HG03060 (cell line): ENCODE data around the gene PXK.

Source experiments
- ATAC-seq: cut with Tn5 transposase; IDR thresholded peaks from one replicate; pipeline ENCODE4 v1.9.1; 2021; ENCODE audit warnings: low read depth, moderate number of reproducible peaks; ENCODE audit not compliant: unreplicated experiment

PXK gene

DNA sequence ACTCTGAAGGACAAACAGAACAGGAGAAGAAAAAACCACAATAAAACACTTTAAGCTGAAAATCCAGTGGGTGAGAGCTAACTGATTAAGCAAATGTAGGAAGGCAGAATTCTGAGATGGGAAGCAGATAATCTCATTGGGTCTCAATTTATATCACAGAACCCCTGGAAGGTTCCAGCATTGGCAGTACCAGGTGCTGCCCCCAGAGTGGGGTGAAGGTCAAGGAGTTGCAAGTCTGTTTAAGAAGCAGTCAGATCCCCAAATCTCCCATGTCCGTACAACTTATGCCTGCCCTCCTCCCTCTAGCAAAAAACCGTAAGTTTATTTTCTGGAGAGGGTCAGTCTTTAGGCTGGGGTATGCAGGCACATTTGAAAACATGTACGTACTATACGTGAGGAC is 45.1 kb downstream of the PXK start:
- no peak for ATAC-seq

DNA sequence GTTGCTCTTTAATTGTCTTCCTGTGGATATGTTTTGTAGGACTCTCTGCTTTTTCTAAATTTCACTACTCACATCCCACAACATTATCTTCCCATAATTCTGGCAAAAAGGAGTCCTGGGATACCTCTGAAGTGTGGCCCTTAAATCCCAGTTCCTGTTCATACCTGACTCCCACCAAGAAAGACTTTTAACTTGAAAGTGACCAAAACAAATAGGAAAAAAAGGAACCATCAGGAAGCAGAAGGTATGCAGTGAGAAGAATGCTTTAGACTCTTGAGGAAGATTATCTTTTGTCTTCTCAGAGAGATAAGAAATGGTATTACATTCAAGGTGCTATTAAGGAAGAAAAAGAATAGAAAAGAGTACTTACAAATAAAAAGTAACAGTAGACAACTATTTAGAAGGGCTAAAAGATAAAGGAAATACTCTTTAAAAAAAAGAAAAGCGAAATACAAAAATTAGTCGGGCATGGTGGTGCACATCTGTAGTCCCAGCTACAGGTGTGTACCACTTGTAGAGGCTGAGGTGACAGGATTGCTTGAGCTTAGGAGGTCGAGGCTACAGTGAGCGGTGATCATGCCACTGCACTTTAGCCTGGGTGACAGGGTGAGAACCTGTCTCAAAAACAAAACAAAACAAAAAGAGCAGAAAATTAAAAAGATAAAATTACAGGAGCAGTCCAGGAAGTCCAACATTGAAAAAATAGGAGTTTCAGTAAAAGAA is 46.8 kb downstream of the PXK start:
- ATAC-seq = no peak

- no peak for ATAC-seq
These were observed 50.8 kb downstream of the PXK start for GRCh38 chr3:58383476-58383875.

DNA sequence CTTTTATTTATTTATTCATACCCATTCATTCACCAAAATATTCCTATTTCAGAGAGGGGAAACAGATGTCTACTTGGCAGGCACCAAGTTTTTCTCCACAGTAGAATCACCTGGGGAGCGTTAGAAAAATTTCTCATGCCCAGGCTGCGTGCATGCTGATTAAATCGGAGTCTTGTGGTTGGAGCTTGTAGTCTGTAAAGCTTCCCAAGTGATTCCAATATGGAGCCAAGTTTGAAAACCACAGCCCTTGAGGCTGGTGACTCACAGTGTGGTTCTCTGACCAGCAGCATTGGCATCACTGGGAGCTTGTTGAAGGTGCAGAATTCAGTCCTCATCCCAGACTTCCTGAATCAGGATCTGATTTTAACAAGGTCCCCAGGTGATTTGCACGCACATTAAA is 51.2 kb downstream of the PXK start:
- no peak for ATAC-seq

GRCh38 chr3:58384381-58385090 is 51.8 kb downstream of the PXK start:
- ATAC-seq = no peak

DNA sequence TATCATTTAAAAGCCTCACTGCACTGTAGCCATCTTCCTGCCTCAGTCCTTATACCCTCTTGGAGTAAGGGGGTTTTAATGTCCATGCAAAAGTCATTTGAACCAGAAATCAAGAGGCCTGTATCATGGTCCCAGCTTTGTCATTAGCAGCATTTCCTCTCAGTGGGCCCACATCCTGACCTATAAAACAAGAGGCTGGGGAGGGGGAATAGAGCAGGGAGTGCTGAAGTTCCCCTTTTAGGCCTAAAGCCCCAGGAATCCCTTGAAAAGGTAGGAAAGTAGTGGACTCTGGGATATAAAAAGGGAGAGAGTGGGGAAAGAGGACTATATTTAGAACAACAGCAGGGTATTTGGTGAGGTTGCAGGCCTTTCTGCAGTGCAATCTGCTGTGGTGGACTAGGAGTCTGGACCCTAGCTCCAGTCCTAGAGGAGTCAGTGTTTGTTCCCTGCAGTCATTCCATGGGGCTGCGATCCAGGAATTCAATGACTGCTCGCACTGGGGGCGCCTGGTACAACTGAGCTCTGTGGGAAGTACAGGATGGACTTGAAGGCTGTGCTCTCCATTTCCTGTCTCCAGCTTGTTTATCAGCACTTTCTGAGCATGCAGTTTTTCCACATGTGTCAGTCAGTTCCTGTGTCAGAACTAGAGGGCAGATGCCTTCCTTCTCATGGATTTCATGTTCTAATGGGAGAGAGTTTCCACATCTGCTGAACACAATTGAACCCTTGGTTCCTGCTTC is 54.1 kb downstream of the PXK start:
- no peak for ATAC-seq

DNA sequence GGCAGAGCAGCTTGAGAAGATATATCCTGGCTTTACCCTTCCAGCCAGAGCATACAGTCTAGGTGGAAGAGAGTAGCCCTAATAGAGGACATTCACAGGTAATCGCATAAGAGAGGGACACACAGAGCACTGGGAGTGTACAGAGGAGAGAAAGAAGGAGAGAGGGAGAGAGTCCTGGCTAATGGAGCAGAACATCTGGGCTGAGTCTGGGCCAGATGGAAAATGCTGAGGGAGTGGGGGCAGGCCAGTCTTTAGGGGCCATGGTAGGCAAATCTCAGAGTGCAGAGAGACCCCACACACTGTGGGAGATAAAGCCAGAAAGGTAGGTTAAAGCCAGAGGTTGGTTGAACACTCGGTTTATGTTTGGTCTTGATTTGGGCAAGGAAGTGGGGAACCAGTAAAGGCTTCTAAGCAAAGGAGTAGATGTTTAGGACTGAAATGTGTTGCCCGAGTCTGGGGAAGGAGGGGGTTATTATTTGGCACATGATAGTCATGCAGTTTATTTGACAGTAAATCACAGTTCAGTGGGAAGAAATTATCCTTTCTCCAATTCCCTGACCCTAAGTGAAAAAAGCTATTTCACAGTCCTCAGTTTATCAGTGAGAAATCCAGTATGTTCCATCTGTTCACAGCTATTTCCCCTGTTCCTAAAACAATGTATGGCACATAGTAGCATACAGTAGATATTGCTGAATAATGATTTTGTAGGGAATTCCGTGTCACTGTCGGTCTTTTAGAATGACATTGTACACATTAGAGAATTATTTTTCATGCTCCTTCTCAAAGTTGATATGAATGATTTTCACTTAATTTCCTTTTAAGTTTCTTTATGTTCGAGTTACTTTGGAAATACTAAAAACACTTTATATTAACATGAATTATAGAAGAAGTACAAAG is 55.2 kb downstream of the PXK start:
- no peak for ATAC-seq

- no peak for ATAC-seq
These were observed 55.9 kb downstream of the PXK start for GRCh38 chr3:58388550-58389091.

DNA sequence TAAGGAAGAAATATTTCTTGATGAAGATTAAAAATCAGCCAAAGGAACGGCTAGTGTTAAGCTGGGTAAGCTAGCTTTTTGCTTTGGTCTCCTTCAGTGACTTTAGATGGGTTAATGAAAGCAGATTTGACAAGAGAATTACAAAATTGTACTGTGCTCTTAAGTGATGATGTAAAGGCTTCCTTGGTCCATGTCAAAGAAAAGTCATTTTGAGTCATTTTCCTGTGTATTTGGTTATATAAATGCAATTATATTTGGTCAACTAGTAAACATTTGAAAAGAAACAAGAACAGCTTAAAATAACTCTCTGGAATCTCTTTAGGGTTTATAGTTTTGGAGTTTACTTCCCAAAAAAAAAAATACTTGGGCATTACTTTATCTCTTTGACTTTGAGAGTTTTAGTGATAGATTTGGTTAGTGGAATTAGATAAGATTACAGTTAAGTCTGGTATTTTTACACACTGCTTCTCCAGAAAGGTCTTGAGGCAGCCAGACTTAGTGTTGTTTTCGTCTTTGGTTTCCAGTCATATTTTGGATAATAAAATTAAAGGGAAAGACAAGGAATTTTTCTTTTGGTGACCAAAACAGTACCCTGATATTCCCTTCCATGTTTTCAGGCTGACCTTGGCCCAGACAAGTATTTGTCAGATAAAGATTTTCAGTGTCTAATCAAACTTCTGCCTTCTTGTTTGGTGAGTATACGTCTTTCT is 58.6 kb downstream of the PXK start:
- ATAC-seq = no peak

- ATAC-seq = no peak
These were observed 59.5 kb downstream of the PXK start for GRCh38 chr3:58392181-58392580.

GRCh38 chr3:58394339-58394738 is 61.6 kb downstream of the PXK start:
- no peak for ATAC-seq

DNA sequence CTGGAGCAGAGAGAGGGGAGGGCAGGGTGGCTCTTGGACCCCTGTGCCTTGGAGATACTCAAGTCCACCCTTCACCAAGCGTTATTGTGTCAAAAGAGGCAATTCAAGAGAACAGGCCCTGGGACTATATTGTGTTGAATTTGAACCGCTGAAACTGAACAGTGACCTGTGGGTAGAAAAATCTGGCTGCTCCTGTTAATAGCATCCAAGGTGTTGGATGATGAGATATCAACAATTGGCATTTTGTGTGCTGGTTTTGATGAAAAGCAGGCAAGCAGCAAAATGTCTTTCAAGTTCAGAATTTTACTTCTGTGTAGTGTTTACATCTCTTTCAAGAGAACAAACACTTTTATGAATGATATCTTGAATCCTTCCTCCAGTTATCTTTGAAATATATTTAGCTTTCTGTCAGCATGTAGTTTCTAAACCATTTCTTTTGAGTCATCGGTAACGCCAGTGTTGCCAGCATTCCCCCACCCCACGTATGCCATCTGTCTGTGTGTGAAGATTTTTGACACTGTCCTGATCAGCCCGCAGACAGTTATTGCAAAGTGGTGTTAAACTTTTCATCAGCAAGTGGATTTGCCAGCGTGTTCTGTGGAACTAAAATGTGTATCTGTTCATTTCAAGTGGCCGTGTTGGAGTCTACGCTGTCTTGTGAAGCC is 66.1 kb downstream of the PXK start:
- ATAC-seq = no peak

DNA sequence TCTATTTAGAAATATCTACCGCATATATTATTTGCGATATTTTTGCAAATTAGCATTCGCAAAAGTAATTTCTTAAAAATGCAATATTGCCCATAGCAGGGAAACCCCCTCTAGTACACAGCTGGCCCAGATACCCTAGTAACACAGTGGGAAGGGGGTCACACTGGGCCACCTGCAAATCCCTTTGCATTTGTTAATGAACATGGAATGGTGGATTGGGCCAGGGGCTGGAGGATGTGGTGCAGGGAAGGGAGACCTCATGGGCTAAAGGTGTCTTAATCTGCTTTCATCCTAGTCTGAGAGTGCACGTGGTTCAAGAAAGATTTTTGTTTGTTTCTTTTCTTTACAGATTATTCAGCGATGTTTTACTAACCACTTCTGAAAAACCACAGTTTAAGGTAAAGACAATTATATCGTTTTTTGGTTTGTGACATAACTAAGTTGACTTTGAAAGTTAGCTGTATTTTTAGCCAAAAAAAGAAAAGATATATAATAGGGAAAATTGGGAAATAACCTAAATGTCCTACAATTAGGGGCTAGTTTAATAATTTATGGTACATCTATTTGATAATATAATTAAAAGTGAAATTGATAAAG is 70.9 kb downstream of the PXK start:
- no peak for ATAC-seq

- ATAC-seq = no peak
These were observed 71.7 kb downstream of the PXK start for GRCh38 chr3:58404396-58404795.

DNA sequence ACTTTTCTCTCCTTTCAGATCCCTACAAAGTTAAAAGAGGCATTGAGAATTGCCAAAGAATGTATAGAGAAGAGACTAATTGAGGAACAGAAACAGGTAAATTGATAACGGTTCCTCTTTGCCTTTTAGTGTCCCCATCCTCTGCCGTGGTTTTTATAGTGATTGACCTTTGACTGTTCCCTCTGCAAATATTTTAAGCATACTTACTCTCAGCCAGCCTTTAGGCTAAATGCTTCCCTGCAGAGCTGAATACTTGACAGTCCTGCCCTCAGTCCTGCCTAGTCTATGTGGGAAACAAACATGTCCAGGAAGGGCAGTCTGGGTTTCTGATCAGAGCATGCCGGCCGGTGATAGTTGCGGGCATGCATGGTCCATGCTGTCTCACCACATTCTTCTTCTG is 76.2 kb downstream of the PXK start:
- no peak for ATAC-seq

DNA sequence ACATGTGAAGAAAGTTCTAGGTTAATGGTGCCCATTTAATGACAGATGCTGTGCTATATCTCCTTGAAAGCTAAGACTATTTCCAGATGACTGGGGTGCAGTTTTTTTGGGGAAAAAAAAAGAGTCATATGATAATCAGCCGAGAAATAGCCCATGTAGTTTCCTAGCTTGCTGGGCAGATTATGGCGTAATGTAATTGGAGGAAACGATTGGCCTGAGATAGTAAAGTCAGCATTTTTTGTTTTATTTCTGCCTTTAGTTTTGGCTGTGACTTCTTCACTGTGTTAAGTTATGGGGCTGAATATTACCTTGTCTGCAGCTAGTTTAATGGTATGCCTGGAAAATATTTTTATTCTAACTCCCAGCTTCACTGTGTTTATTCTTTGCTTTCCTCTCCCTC is 77.0 kb downstream of the PXK start:
- no peak for ATAC-seq

GRCh38 chr3:58411036-58411435 is 78.3 kb downstream of the PXK start:
- ATAC-seq = no peak

DNA sequence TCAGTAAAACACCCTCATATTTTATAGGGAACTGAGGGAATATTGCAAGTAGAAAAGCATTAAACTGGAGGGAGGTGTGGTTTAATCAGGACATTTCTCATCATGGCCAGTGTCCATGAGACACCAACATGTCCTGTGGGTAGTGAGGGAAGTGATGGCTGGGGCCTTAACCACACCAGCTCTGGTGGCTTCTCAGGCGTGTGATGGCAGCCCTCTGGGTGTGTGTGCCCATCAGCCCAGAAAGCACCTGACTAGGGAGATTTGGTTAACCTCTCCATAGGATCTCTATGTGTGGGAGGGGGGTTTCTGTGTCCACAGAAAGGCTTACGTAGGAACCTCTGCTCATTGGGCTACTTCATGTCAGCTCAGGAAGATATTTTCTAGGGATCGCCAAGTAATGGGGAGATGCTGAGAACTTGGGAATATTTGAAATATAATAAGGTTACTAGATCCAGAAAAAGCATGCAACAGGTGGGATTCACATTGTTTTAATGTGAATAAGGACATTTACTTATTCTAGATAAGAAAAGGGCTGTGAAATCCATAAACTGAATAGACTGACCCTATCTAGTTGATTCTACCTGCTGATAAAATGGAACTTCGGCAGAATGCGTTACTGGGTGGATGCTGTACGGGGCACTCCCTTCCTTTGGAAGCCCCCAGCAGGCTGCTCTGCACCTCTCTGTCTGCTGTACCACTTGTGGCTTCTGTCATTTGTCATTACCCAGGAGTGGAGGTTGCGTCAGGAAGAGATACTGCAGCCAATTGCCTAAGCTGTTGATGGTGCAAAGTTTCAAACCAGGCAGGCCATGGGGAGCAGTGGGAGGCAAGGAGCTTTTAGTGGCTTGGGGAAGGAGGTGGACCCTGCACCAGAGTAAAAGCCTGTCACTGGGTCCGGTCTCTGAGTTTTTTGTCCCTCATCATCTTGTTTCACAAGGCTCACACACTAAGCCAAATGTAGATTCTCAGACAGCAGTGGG is 79.4 kb downstream of the PXK start:
- no peak for ATAC-seq
